ENCODE measurements around the gene NRAS.

DNA sequence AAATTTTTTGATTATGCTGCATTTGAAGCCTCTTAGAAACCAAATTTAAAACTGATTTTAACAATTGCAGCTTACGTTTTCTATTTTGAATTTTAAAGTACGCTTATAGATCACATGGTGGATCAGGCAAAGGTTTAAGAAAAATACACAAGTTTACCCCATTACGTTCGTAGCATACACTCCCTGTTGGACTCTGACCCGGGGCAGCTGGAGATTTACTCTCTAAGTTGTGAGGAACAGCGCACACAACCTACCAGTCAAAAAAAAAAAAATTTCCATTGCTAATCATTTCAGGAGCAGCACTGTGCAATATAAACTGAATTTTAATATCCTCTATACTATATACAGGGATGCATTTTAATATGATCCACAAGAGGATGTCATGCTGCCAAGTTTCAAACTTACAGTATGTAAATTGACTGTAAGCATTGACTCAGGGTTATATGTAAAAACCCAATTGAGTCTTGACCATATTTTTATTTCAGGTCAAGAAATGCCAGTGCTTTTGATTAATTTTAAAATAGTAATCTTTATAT is 20.8 kb upstream of the NRAS start:
- TF ChIP-seq ZNF121 (tag by site-specific recombination; IDR thresholded peaks at IDR 0.05) (no peak), ZNF548 (tag by site-specific recombination; IDR thresholded peaks at IDR 0.05) (no peak), EGR2 (tag by site-specific recombination; IDR thresholded peaks at IDR 0.05; ENCODE audit: low read depth) (no peak), ZNF768 (tag by site-specific recombination; IDR thresholded peaks at IDR 0.05) (no peak)
- TF ChIP-seq, protein P1, sequence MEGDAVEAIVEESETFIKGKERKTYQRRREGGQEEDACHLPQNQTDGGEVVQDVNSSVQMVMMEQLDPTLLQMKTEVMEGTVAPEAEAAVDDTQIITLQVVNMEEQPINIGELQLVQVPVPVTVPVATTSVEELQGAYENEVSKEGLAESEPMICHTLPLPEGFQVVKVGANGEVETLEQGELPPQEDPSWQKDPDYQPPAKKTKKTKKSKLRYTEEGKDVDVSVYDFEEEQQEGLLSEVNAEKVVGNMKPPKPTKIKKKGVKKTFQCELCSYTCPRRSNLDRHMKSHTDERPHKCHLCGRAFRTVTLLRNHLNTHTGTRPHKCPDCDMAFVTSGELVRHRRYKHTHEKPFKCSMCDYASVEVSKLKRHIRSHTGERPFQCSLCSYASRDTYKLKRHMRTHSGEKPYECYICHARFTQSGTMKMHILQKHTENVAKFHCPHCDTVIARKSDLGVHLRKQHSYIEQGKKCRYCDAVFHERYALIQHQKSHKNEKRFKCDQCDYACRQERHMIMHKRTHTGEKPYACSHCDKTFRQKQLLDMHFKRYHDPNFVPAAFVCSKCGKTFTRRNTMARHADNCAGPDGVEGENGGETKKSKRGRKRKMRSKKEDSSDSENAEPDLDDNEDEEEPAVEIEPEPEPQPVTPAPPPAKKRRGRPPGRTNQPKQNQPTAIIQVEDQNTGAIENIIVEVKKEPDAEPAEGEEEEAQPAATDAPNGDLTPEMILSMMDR (tag by site-specific recombination; IDR thresholded peaks at IDR 0.05): no peak
- TF ChIP-seq, protein P2, sequence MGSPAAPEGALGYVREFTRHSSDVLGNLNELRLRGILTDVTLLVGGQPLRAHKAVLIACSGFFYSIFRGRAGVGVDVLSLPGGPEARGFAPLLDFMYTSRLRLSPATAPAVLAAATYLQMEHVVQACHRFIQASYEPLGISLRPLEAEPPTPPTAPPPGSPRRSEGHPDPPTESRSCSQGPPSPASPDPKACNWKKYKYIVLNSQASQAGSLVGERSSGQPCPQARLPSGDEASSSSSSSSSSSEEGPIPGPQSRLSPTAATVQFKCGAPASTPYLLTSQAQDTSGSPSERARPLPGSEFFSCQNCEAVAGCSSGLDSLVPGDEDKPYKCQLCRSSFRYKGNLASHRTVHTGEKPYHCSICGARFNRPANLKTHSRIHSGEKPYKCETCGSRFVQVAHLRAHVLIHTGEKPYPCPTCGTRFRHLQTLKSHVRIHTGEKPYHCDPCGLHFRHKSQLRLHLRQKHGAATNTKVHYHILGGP (tag by site-specific recombination; IDR thresholded peaks at IDR 0.05): no peak
- TF ChIP-seq, protein P3, sequence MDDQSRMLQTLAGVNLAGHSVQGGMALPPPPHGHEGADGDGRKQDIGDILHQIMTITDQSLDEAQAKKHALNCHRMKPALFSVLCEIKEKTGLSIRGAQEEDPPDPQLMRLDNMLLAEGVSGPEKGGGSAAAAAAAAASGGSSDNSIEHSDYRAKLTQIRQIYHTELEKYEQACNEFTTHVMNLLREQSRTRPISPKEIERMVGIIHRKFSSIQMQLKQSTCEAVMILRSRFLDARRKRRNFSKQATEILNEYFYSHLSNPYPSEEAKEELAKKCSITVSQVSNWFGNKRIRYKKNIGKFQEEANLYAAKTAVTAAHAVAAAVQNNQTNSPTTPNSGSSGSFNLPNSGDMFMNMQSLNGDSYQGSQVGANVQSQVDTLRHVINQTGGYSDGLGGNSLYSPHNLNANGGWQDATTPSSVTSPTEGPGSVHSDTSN (CRISPR knock-in tag; IDR thresholded peaks at IDR 0.05): no peak
